ENCODE results near the gene NOX5. TPM values are rescaled to one million over a fixed set of nuclear protein-coding genes. Genes with fewer than 3 reads are reported as not detected.

NOX5 gene
- total RNA-seq, 4 donors from 2014 or later = 0.33 to 2.1 (median 0.39) TPM

- TF ChIP-seq CTCF (IDR thresholded peaks at IDR 0.05; ENCODE audit: low read depth) = no peak
Observed at GRCh38 chr15:69035205-69035917, 20.9 kb downstream of the NOX5 start.

GRCh38 chr15:69035918-69036258, 21.4 kb downstream of the NOX5 start:
- no peak for TF ChIP-seq CTCF (IDR thresholded peaks at IDR 0.05; ENCODE audit: low read depth)

GRCh38 chr15:69036826-69037225, 22.3 kb downstream of the NOX5 start:
- TF ChIP-seq CTCF (IDR thresholded peaks at IDR 0.05; ENCODE audit: low read depth) = no peak

- TF ChIP-seq CTCF (IDR thresholded peaks at IDR 0.05; ENCODE audit: low read depth) = no peak
Observed at GRCh38 chr15:69037482-69037881, 23.0 kb downstream of the NOX5 start.

- TF ChIP-seq CTCF (IDR thresholded peaks at IDR 0.05; ENCODE audit: low read depth) = no peak
Observed at GRCh38 chr15:69037977-69038376, 23.5 kb downstream of the NOX5 start.

- no peak for TF ChIP-seq CTCF (IDR thresholded peaks at IDR 0.05; ENCODE audit: low read depth)
Observed at GRCh38 chr15:69038508-69038907, 24.0 kb downstream of the NOX5 start.

GRCh38 chr15:69039516-69040225, 25.2 kb downstream of the NOX5 start:
- no peak for TF ChIP-seq CTCF (IDR thresholded peaks at IDR 0.05; ENCODE audit: low read depth)

Data from subcutaneous adipose tissue (tissue), 4 donors.